Transverse colon (tissue), 4 donors: Measurements from ENCODE around the gene KRT85. TPM values are rescaled to one million over a fixed set of nuclear protein-coding genes. Genes with fewer than 3 reads are reported as not detected.
A peak's percentile ranks its signal among the peaks of the same experiment; 100 is the strongest.

ENCODE experiments used
- DNase-seq: peaks from one replicate; pipeline ENCODE4 v3.0.0-alpha.2; 2019
- H3K27ac ChIP-seq, 4 donors: fragments of 200-600 bp; sonication (generic); 2 replicates each; pipeline ENCODE4 v1.5.1; 2016 to 2018; ENCODE audit warnings: inconsistent platforms in 4 of 4
- H3K27me3 ChIP-seq: fragments of 200-600 bp; sonication (generic); 2 replicates; pipeline ENCODE4 v1.5.1; 2017; ENCODE audit warnings: inconsistent platforms
- H3K36me3 ChIP-seq, 4 donors: fragments of 200-600 bp; sonication (generic); 2 replicates each; pipeline ENCODE4 v1.5.1; 2017 to 2019; ENCODE audit warnings: inconsistent platforms in 4 of 4
- H3K4me1 ChIP-seq, 4 donors: fragments of 200-600 bp; sonication (generic); 2 replicates each; pipeline ENCODE4 v1.5.1; 2017 to 2020; ENCODE audit warnings: inconsistent platforms in 4 of 4
- H3K4me3 ChIP-seq, 4 donors: fragments of 200-600 bp; sonication (generic); 1 replicate in 1 of 4; 2 replicates in 3 of 4; pipeline versions ENCODE4 v1.5.1 to v1.6.1; 2017 to 2019; ENCODE audit warnings: inconsistent platforms in 4 of 4
- H3K9me3 ChIP-seq, 2 donors: fragments of 200-600 bp; sonication (generic); 2 replicates each; pipeline ENCODE4 v1.5.1; 2017 to 2019; ENCODE audit warnings: inconsistent platforms in 2 of 2
- CTCF ChIP-seq, 5 experiments: fragments of 200-600 bp in 3 of 5; fragments of 450-650 bp in 2 of 5; sonication (generic) in 3 of 5; IDR thresholded peaks; 1 replicate in 2 of 5; 2 replicates in 3 of 5; pipeline ENCODE4 v1.5.1; 2016 to 2017; ENCODE audit warnings: antibody characterized with exemption in 5 of 5, inconsistent platforms in 3 of 5, mild to moderate bottlenecking in 2 of 5, moderate library complexity in 1 of 5
- EP300 ChIP-seq: sonication (generic); formaldehyde crosslinking; IDR thresholded peaks from one replicate; pipeline ENCODE4 v1.6.1; 2017; ENCODE audit warnings: antibody characterized with exemption, low read depth
- POLR2A ChIP-seq: fragments of 450-650 bp; IDR thresholded peaks from one replicate; pipeline ENCODE4 v1.6.1; 2016; ENCODE audit warnings: antibody characterized with exemption, mild to moderate bottlenecking, moderate library complexity
- POLR2AphosphoS5 ChIP-seq, 3 donors: sonication (generic); formaldehyde crosslinking; IDR thresholded peaks; one replicate each; pipeline ENCODE4 v1.6.1; 2016; ENCODE audit warnings: antibody characterized with exemption in 3 of 3
- WGBS, 2 donors: methylation state at CpG; one replicate each; pipeline ENCODE4 v1.1.5; 2018; ENCODE audit warnings: low coverage in 1 of 2; 5-methylcytosine and 5-hydroxymethylcytosine counted together
- in situ Hi-C, 4 donors: fragments of 200-750 bp; cut with MboI; loops; one replicate each; pipeline versions ENCODE4 v1.15.0 to v1.15.1; 2017; ENCODE audit warnings: low sequenced_read_pairs in 3 of 4, low pct_ligation_motif_present in 1 of 4, low pct_unique_long_range_greater_than_20kb in 1 of 4
- intact Hi-C: fragments of 100-400 bp; cut with DNase I; formaldehyde crosslinking; loops from one replicate; pipeline ENCODE4 v1.15.1; 2023; ENCODE audit warnings: low total_unique reads
- total RNA-seq, 4 donors: library from RNA; depleted of rRNA; stranded (reverse); fragments of >200 nt; gene quantifications; one replicate each; pipeline ENCODE4 v1.1.0, GENCODE V29; 2016

Gene KRT85
- total RNA-seq, 4 donors from 2014 or later: not detected

GRCh38 chr12:52370926-52371608 is 3.8 kb upstream of the KRT85 start:
- 23 to 73% methylated on average over 5 to 12 of the region's 12 CpGs for WGBS, 2 donors

GRCh38 chr12:52369809-52370208 is 2.5 kb upstream of the KRT85 start:
- TF ChIP-seq EP300 (no peak), POLR2A (no peak), POLR2AphosphoS5 (IDR thresholded peaks at IDR 0.05) (no peak), CTCF (IDR thresholded peaks at IDR 0.05) (no peak)
- Histone ChIP-seq H3K36me3 (no peaks in the 10 kb centered on the region), H3K4me3 (no peak overlapping the region), H3K27me3 (no peaks in the 10 kb centered on the region), H3K4me1 (peaks cover 0 to 5% (median 0%) of the 10 kb centered on the region in 4 donors), H3K27ac (no peak overlapping the region), H3K9me3 (no peaks in the 10 kb centered on the region)
- DNase-seq: no peak
- in situ Hi-C loops (loop anchor here in 1 of 4 donors (10.0 kb wide), 1 partner anchor 515 kb away; no protein-coding TSS in a partner anchor), intact Hi-C loops (loop anchor here (10.0 kb wide), 2 partner anchors 145 to 505 kb away; no protein-coding TSS in a partner anchor)
- WGBS, 2 donors: 85% methylated on average over 6 of the region's 6 CpGs; no CpG with 5 or more reads in 1 of the 2 donors

More at GRCh38 chr12:52370926-52371608, 3.8 kb upstream of the KRT85 start:
- Histone ChIP-seq H3K36me3 (no peaks in the 10 kb centered on the region), H3K4me1 (peaks cover 0 to 5% (median 0%) of the 10 kb centered on the region in 4 donors), H3K4me3 (no peak overlapping the region), H3K27me3 (no peaks in the 10 kb centered on the region), H3K27ac (peak overlapping the region; percentile 26 to 55 (median 38)), H3K9me3 (no peaks in the 10 kb centered on the region)
- in situ Hi-C loops (loop anchor here in 1 of 4 donors (10.0 kb wide), 1 partner anchor 514 kb away; no protein-coding TSS in a partner anchor), intact Hi-C loops (loop anchor here (10.0 kb wide), 2 partner anchors 144 to 504 kb away; no protein-coding TSS in a partner anchor)
- no peak for TF ChIP-seq POLR2A
- no peak for TF ChIP-seq POLR2AphosphoS5 (IDR thresholded peaks at IDR 0.05)
- DNase-seq: peak; percentile 29

GRCh38 chr12:52369211-52369610 is 1.9 kb upstream of the KRT85 start:
- TF ChIP-seq POLR2A (no peak), CTCF (IDR thresholded peaks at IDR 0.05) (no peak), EP300 (no peak), POLR2AphosphoS5 (IDR thresholded peaks at IDR 0.05) (no peak)
- Histone ChIP-seq H3K27ac (no peak overlapping the region), H3K9me3 (no peaks in the 10 kb centered on the region), H3K4me3 (no peak overlapping the region), H3K27me3 (no peaks in the 10 kb centered on the region), H3K4me1 (peaks cover 0 to 5% (median 0%) of the 10 kb centered on the region in 4 donors), H3K36me3 (no peaks in the 10 kb centered on the region)
- DNase-seq: no peak
- in situ Hi-C loops (no loop called here), intact Hi-C loops (no loop called here)
- 54% methylated on average over 3 of the region's 3 CpGs; no CpG with 5 or more reads in 1 of the 2 donors for WGBS, 2 donors

GRCh38 chr12:52368508-52368907 is 1.2 kb upstream of the KRT85 start:
- H3K27ac ChIP-seq: no peak overlapping the region
- H3K4me3 ChIP-seq: no peak overlapping the region
- H3K27me3 ChIP-seq: no peaks in the 10 kb centered on the region
- 68 to 100% methylated on average over 1 to 3 of the region's 3 CpGs for WGBS, 2 donors
- no peaks in the 10 kb centered on the region for H3K9me3 ChIP-seq
- no peaks in the 10 kb centered on the region for H3K36me3 ChIP-seq
- H3K4me1 ChIP-seq: peaks cover 0 to 5% (median 0%) of the 10 kb centered on the region in 4 donors
- no peak for DNase-seq
- intact Hi-C loops: no loop called here
- no peak for TF ChIP-seq CTCF (IDR thresholded peaks at IDR 0.05)
- no peak for TF ChIP-seq POLR2A
- no peak for TF ChIP-seq POLR2AphosphoS5 (IDR thresholded peaks at IDR 0.05)
- TF ChIP-seq EP300: no peak
- in situ Hi-C loops: no loop called here
